GM21528 (cell line): ENCODE data around the gene STOML3.
A peak's percentile ranks its signal among the peaks of the same experiment; 100 is the strongest.
"Not testable (repeated sequence)": the region's sequence is repeated elsewhere in the genome, so short reads cannot be mapped to it uniquely, and the experiment has no call there.

Experiments
- ATAC-seq: cut with Tn5 transposase; IDR thresholded peaks from one replicate; pipeline ENCODE4 v1.9.1; 2021; ENCODE audit warnings: mild to moderate bottlenecking, moderate library complexity; ENCODE audit not compliant: unreplicated experiment, low FRiP score

The STOML3 gene

GRCh38 chr13:38990693-38991092 is at the start of gene STOML3:
TSS of gene STOML3 (minus strand) at chr13:38990831. CDS start at chr13:38990721, 110 bp downstream.
- ATAC-seq, result no peak

GRCh38 chr13:39040206-39040605 is 49.6 kb upstream of the STOML3 start:
- no peak for ATAC-seq

- ATAC-seq, result no peak
Observed at GRCh38 chr13:39039041-39039440, 48.4 kb upstream of the STOML3 start.

GRCh38 chr13:39038569-39039030 is 48.0 kb upstream of the STOML3 start:
- peak; percentile 35 for ATAC-seq

- ATAC-seq, result peak; percentile 71
Observed at GRCh38 chr13:39037880-39038568, 47.4 kb upstream of the STOML3 start, which contains the start of the genes NHLRC3 and PROSER1. TSS of gene NHLRC3 (plus strand) at chr13:39038456. CDS start at chr13:39038640, 184 bp downstream. TSS of gene PROSER1 (minus strand) at chr13:39038089. CDS start at chr13:39037242, 847 bp downstream.

GRCh38 chr13:39037410-39037879 is 46.8 kb upstream of the STOML3 start:
- ATAC-seq, result peak; percentile 60

GRCh38 chr13:39036212-39036611 is 45.6 kb upstream of the STOML3 start:
- ATAC-seq, result no peak

- ATAC-seq, result no peak
Observed at GRCh38 chr13:39035799-39036198, 45.2 kb upstream of the STOML3 start.

- ATAC-seq, result no peak
Observed at GRCh38 chr13:39035204-39035603, 44.6 kb upstream of the STOML3 start.

- no peak for ATAC-seq
Observed at GRCh38 chr13:39034085-39034484, 43.5 kb upstream of the STOML3 start.

GRCh38 chr13:39032150-39032549 is 41.5 kb upstream of the STOML3 start:
- ATAC-seq, result no peak

GRCh38 chr13:39025433-39025839 is 34.8 kb upstream of the STOML3 start:
- no peak for ATAC-seq

- ATAC-seq, result no peak
Observed at GRCh38 chr13:39023761-39024160, 33.1 kb upstream of the STOML3 start.

- ATAC-seq, result no peak
Observed at GRCh38 chr13:39023316-39023715, 32.7 kb upstream of the STOML3 start.

- no peak for ATAC-seq
Observed at GRCh38 chr13:39020853-39021462, 30.3 kb upstream of the STOML3 start.

- ATAC-seq, result peak; percentile 82
Observed at GRCh38 chr13:39016787-39017186, 26.2 kb upstream of the STOML3 start.

GRCh38 chr13:39016087-39016486 is 25.5 kb upstream of the STOML3 start:
- ATAC-seq, result peak; percentile 85

GRCh38 chr13:39013462-39013861 is 22.8 kb upstream of the STOML3 start:
- ATAC-seq, result no peak

- no peak for ATAC-seq
Observed at GRCh38 chr13:39012608-39013007, 22.0 kb upstream of the STOML3 start.

- not testable (repeated sequence) for ATAC-seq
Observed at GRCh38 chr13:39006371-39007111, 15.9 kb upstream of the STOML3 start.

GRCh38 chr13:38998739-38999138 is 8.1 kb upstream of the STOML3 start:
- ATAC-seq, result no peak
